ENCODE measurements around the gene TMEM243.

TMEM243 gene

DNA sequence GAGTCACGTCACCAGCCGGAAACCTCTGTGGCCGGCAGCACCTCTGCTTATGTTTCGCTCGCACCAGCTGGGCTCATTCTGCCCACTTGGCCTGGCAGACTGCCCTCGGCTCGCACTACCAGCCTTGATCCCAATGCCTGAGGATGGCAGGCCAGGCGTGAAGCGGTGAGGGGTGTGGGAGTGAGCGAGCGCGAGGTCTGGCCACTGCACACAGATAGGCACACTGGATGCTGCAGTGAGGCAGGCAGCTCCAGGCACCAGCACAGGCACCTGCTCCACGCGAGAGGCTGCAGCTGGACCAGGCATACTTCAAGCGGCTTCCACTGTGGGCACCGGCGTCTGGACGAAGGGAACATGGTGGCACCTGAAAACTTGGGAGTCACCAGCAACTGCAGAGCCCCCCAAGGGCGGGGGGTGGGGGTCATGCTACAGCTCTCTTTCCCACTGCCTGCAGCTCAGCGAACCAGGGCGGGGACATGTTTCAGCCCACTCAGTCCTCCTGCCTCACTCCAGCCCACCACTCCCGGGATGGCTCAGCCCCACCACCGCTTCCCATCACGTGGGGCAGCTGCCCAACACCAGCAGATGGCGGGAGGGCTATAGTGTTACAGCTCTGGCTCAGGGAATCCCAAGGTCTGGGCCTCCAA, 72.7 kb downstream of the TMEM243 start:
- no peak for ATAC-seq
- TF ChIP-seq, protein P1, sequence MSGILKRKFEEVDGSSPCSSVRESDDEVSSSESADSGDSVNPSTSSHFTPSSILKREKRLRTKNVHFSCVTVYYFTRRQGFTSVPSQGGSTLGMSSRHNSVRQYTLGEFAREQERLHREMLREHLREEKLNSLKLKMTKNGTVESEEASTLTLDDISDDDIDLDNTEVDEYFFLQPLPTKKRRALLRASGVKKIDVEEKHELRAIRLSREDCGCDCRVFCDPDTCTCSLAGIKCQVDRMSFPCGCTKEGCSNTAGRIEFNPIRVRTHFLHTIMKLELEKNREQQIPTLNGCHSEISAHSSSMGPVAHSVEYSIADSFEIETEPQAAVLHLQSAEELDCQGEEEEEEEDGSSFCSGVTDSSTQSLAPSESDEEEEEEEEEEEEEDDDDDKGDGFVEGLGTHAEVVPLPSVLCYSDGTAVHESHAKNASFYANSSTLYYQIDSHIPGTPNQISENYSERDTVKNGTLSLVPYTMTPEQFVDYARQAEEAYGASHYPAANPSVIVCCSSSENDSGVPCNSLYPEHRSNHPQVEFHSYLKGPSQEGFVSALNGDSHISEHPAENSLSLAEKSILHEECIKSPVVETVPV (CRISPR knock-in tag; IDR thresholded peaks at IDR 0.05) = no peak
- TF ChIP-seq SNAI2 (CRISPR knock-in tag; IDR thresholded peaks at IDR 0.05) = no peak
- TF ChIP-seq TCF4 (CRISPR knock-in tag; IDR thresholded peaks at IDR 0.05; ENCODE audit: borderline replicate concordance) = no peak
- no peak for TF ChIP-seq OSR1 (CRISPR knock-in tag; IDR thresholded peaks at IDR 0.05)
- no peak for TF ChIP-seq ARNTL (CRISPR knock-in tag; IDR thresholded peaks at IDR 0.05; ENCODE audit: borderline replicate concordance, low read depth)

All from SK-N-SH treated with all-trans-retinoic acid at 6 μM for 48 hours (cell line).